HG03159 (cell line): Measurements from ENCODE around the gene NCF2.

Experiments used
- ATAC-seq: cut with Tn5 transposase; IDR thresholded peaks from one replicate; pipeline ENCODE4 v1.9.1; 2021; ENCODE audit warnings: mild to moderate bottlenecking, moderate library complexity; ENCODE audit not compliant: unreplicated experiment

Gene NCF2

DNA sequence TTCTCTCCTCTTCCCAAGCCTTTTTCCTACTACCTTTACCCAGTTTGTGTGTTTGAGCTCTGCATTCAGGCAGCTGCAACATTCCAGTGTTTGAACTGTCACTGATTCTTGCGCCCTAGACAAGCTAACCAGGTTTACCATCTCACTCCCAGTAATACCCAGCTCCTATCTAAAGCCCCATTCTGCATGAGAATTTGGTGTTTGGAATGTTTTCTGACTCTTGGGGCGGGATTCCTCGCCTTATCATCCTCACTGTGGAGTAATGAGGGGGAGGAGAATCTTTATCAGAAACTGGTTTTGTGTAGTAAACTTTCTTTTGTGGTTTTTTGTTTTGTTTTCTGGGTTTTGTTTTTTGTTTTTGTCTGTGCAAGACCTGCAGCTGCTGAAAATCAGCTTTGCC, 36.5 kb downstream of the NCF2 start:
- no peak for ATAC-seq

GRCh38 chr1:183553331-183553730, 36.9 kb downstream of the NCF2 start:
- ATAC-seq: no peak

DNA sequence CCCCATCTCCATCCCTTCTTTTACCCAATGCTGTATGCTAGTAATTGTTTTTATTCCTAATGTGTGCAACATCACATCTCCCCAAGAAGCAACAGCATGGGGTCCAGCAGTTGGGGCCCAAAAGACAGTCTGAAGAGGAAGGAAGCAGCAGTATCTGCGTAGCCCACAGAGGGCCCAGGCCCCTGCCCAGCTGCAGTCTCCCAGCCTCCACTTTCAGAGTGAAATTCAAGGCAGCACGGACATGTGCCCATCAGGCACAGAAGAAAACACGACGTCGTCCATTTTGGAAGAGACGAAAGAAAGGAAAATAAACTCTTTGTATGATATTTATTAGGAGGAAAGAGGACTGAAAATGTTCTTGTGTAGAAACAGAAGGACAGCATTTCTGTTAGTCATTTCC, 37.4 kb downstream of the NCF2 start:
- ATAC-seq: no peak

DNA sequence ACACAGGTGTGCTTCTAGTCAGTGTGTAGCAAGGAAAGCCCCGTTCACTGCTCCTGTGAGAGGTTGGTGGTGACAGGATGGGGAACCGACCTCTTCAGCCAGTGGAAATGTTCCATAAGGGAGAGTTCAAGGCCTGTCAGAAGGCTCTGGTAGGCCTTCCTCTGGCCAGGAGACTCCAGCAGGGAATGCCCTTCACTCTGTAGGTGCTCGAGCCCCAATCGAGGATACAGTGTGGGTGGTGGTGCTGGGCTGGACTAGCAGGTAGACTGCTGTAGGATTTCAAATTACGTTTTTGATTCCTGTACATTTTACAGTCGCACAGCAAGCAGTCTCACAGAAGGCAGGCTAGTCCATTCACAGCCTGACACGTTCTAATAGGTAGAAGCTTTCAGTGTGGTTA, 37.8 kb downstream of the NCF2 start:
- no peak for ATAC-seq

DNA sequence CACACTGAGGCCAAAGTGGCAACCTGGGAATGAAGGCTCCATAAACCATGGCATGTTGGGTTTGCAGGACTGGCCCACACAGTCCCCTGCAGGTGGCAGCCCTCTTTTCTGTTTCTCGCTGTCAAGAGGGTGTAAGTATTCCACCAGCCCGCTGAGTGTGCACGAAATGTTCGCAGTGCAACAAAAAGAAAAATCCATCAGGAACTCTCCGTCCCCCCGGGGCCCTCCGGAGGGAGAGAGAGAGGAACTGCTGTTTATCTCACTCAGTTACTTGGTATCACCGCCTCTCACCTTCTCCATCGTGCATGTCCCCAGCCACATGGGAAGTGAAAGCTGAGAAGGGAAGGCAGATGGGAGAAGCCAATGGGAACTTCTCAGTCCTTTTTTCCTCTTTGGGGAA, 38.3 kb downstream of the NCF2 start:
- ATAC-seq: no peak

DNA sequence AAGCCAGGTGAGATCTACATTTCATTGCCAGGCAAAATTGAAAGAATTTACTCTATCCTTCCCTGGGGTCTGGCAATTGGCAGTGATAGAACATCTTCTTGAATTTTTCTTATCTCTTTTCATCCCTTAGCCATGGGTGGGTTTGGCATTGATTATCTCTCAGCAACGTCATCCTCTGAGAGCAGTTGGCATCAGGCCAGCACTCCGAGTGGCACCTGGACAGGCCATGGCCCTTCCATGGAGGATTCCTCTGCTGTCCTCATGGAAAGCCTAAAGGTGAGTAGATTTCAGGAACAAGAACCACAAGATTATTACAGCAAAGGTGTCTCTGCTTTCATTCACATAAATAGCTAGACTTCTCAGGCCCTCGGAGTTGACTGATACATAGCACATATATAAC, 39.3 kb downstream of the NCF2 start:
- ATAC-seq: no peak

DNA sequence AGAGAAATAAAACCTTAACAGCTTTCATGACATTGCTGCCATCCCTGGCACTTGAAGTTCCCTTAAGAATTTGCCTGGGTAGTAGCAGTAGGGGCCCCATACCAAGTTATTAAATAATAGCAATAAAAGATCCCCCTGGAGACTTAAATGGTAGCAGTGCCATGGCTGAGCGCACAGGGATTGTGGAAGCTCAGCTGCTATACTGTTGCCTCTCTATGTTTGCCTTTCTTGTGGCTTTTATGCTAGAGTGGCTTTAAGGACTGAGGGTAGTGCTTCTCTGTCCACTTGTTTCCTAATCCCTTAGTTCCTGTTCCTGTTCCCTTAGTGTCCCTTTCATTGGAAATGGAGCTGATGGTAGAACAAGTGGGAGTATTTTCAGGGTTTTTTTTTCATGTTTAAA, 42.1 kb downstream of the NCF2 start:
- ATAC-seq: no peak

DNA sequence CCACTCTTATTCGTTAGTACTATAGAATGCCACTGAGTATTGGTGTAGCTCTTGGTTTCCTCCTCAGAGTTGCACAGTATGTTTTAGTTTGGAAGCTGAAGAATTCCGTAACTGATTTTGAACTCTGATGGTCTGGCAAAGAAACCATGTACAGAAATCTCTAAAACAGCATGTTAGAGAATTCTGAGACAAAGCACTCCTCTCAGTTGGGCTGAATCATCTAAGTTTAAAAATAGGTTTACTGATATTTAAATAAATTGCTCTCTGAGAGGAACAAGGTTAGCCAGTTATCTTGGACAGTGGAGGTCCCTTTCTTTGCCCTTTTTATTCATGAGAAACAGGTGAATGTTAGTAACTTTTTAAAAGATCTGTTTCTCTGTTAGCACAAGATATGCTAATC, 43.8 kb downstream of the NCF2 start:
- ATAC-seq: no peak

- no peak for ATAC-seq
Observed at GRCh38 chr1:183544598-183545297, 45.5 kb downstream of the NCF2 start.

DNA sequence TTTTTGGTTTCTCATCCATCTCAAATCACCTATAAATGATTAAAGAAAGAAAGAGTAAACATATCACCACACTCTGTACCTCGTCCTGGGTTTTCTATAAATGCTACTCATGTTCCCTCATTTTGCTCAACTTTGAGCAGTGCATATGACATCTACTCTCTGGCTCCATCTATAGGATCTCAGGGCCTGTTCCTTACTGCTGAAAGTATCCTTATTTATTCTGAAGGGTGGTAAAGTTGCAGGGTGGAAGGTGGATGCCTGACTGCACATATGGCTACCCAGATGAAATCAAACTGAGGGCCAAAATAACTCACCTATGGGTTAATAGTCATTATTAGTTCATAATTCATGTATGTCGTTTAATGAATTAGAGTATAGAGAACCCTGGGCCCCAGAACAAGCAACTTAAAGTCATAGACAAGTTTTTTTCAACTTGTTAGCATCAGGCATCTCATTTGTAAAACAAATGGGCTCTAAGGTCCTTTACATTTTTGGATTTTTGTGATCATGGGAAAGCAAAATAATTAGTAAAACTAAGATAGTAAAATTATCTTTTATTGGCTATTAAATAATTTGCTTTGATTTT, 46.5 kb downstream of the NCF2 start:
- no peak for ATAC-seq

GRCh38 chr1:183537405-183537804, 52.9 kb downstream of the NCF2 start:
- no peak for ATAC-seq

DNA sequence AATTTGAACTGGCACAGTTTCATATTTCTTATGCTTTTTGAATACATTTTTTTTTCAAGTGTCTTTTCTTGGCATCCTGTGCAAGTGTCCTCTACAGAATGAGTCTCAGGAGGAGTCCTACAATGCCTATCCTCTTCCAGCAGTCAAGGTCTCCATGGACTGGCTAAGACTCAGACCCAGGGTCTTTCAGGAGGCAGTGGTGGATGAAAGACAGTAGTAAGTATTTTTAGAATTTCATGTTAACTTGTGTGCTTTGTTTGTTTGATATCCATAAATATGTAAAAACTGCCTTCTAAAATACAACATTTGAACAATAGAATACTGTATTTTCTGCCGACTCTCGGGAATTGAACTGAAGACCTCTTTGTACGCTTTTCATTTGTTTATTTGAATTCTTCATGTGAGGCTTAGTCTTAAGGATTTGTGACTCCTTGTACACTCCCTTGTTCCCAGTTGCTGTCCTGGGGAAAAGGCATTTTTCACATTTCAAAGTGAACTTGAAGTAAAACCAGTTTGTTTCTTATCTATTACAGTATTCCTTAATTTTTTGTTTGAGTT, 56.6 kb downstream of the NCF2 start:
- no peak for ATAC-seq

GRCh38 chr1:183528577-183528976, 61.7 kb downstream of the NCF2 start:
- ATAC-seq: no peak

DNA sequence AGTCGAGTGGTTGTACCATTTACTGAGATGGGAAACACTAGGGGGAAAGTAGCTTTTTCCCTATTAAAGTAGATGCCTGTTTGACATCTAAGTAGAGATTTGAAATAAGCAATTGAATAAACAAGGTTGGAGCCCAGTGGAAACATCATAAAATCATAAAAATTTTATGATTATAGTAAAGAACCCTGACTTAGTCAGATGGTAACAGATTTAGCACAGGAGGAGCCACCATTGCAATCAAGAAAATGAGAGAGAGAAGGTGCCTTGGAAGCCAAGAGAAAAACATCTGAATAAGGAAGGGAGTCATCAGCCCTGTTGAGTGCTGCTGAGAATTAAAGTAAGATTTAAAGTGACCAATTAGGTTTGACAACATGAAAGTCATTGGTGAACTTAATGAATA, 68.2 kb downstream of the NCF2 start:
- ATAC-seq: no peak

DNA sequence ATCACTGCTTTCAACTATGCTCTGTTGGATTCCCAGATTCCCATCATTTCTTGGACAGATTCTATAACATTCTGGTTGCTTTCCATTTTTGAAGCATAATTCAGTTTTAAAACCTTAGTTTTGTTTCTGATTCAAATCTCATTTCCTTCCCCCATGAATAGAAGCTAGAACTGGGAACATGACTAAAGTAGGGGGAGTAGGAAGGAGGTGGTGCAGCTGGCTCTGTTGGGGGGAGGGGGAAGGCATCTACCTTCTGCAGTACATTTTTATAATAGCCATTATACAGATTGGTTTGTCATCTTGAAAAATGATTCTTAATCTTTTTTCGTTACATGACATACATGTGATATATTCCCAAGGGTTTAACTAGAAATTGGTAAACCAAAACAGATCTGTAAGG, 69.9 kb downstream of the NCF2 start:
- no peak for ATAC-seq

DNA sequence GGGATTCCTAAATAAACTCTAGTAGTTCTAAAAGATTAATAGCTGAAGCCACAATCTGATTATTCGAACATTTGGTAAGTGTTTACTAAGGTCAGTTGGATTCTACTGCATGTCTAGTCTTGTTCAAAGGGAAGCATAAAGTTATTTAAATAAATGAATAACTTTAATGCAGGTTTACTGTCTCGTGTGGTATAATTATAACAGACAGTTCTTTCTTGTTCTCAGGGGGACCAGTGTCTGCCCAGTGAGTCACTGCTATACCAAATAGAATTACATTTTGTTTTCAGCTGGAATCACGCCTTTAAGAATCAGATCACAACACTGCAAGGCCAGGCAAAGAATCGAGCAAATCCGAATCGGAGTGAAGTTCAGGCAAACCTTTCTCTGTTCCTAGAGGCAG, 72.9 kb downstream of the NCF2 start:
- ATAC-seq: no peak

GRCh38 chr1:183516725-183517124, 73.5 kb downstream of the NCF2 start:
- no peak for ATAC-seq

GRCh38 chr1:183515002-183515689, 75.1 kb downstream of the NCF2 start:
- ATAC-seq: no peak

DNA sequence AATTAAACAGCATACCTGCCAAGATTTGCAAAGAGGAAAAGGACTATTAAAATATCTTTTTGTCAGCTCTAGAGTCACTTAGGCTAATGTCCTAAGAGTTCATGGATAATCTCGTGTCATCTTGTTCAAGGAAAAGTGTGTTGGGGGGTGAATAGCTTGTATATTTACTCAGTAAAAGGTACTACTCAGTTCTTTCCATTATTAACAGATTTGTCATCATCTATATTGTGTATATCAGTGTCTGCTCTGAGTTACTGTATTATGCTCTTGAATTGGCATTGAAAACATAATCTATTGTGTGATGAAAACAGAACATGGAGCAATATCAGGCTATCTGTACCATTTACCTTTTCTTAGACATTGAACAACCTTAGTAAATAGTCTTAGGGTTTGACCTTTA, 76.0 kb downstream of the NCF2 start:
- ATAC-seq: no peak

DNA sequence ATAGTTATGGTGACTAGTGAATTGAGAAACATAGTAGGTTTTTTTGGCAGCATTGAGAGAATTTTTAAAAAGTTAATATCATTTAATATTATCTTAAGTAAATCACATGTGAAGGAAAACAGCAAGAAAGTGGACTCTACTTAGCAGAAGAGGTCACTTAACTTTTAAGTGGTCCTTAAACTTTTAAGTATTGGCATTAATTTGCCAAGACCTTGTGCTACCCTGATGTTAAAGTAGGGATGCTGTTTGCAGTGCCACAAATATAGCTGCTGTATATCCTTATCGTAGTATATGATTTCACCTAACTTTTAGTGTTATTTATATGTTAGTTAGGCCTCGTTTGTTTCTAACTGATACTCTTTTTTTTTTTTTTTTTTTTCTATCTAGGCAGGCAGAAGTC, 77.8 kb downstream of the NCF2 start:
- ATAC-seq: no peak

DNA sequence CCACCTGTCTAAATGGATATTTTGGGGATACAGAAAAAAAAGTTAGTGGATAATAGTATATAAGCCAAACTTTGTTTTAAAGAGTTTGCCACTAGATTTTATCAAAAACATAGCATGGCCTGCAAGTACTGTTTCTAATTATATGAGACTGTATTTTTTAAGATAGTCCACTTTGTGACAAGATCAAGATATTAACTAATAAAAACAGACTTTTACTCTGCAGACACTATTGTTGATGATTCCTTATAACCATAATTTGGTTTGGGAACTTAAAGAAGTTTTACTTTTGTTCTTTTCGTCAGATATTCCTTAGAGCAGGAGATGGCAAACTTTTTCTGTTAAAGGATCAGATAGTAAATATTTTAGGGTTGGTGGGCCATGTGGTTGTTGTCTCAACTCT, 81.6 kb downstream of the NCF2 start:
- ATAC-seq: no peak

DNA sequence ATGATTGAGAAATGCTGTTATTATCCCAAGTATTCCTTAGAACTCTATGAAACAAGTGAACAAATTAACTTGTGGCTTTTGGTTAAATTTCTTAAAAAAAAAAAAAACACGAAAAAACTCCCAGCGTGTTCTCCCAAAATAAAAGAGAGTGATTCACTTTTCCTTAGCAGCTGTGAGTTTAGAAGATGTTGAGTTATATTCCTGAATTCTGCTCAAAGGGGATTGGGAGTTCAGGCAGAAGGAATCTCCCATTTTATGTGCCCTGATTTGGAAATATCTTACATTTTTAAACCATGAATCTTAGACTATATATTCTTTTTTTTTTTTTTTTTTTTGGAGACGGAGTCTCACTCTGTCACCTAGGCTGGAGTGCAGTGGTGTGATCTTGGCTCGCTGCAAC, 83.7 kb downstream of the NCF2 start:
- no peak for ATAC-seq
